WTC11 (cell line): ENCODE data around the gene RFC4. TPM values are rescaled to one million over a fixed set of nuclear protein-coding genes. Genes with fewer than 3 reads are reported as not detected.

Experiments used
- ATAC-seq: fragments of 200-7000 bp; cut with Tn5 transposase; 2 replicates; pipeline ENCODE4 v1.10.0; 2021; ENCODE audit warnings: mild to moderate bottlenecking, moderate library complexity
- CTCF ChIA-PET: fragments of 300-600 bp; sonication (Branson Sonifier 250); formaldehyde crosslinking; loops from one replicate; lab custom pipeline; 2021; ENCODE audit warnings: antibody characterized with exemption; lab: Charles Lee
- POLR2A ChIA-PET: fragments of 350-600 bp; sonication (Branson Sonifier 250); formaldehyde crosslinking; loops from one replicate; lab custom pipeline; 2021; ENCODE audit warnings: antibody characterized with exemption; lab: Charles Lee
- DNase-seq: peaks from one replicate; pipeline ENCODE4 v3.0.0; 2021; ENCODE audit warnings: low spot score
- H3K27ac Mint-ChIP-seq: 2 replicates; pipeline ENCODE4 v1.8.0; 2021; ENCODE audit warnings: mixed read lengths
- H3K27me3 Mint-ChIP-seq: 2 replicates; pipeline ENCODE4 v1.8.0; 2021; ENCODE audit warnings: low read depth, mild to moderate bottlenecking, moderate library complexity, mixed read lengths
- H3K36me3 Mint-ChIP-seq: 2 replicates; pipeline ENCODE4 v1.8.0; 2021; ENCODE audit warnings: mixed read lengths
- H3K4me1 Mint-ChIP-seq: 2 replicates; pipeline ENCODE4 v1.8.0; 2022; ENCODE audit warnings: mixed read lengths
- H3K4me3 Mint-ChIP-seq: 2 replicates; pipeline ENCODE4 v1.8.0; 2021; ENCODE audit warnings: mild to moderate bottlenecking, moderate library complexity, mixed read lengths
- H3K9me3 Mint-ChIP-seq: 2 replicates; pipeline ENCODE4 v1.8.0; 2021; ENCODE audit warnings: mixed read lengths
- ATF1 ChIP-seq: sonication (generic); formaldehyde crosslinking; IDR thresholded peaks from 2 replicates; pipeline ENCODE4 v1.8.1; 2023; ENCODE audit warnings: mild to moderate bottlenecking, moderate library complexity, missing genetic modification reagents
- ATF2 ChIP-seq: sonication (generic); formaldehyde crosslinking; IDR thresholded peaks from 2 replicates; pipeline ENCODE4 v1.8.1; 2022; ENCODE audit warnings: low read depth, missing genetic modification reagents, borderline replicate concordance
- CBFB ChIP-seq: sonication (generic); formaldehyde crosslinking; IDR thresholded peaks from 2 replicates; pipeline ENCODE4 v1.8.1; 2022; ENCODE audit warnings: mild to moderate bottlenecking, low read depth, missing genetic modification reagents
- CREM ChIP-seq: sonication (generic); formaldehyde crosslinking; IDR thresholded peaks from 2 replicates; pipeline ENCODE4 v1.8.1; 2022; ENCODE audit warnings: mild to moderate bottlenecking, missing genetic modification reagents, moderate library complexity
- EMX1 ChIP-seq: fragments of 250-450 bp; sonication (Bioruptor Pico); IDR thresholded peaks from 2 replicates; pipeline ENCODE4 v1.8.0; 2021; ENCODE audit warnings: mild to moderate bottlenecking
- ERG ChIP-seq: fragments of 250-450 bp; sonication (Bioruptor Pico); IDR thresholded peaks from 2 replicates; pipeline ENCODE4 v1.8.0; 2021; ENCODE audit warnings: mild to moderate bottlenecking
- ESRRA ChIP-seq: sonication (generic); formaldehyde crosslinking; IDR thresholded peaks from 2 replicates; pipeline ENCODE4 v1.8.1; 2022; ENCODE audit warnings: mild to moderate bottlenecking, missing genetic modification reagents, borderline replicate concordance
- GABPB1 ChIP-seq: sonication (generic); formaldehyde crosslinking; IDR thresholded peaks from 2 replicates; pipeline ENCODE4 v1.8.1; 2023; ENCODE audit warnings: mild to moderate bottlenecking, missing genetic modification reagents
- IRF2 ChIP-seq: sonication (generic); formaldehyde crosslinking; IDR thresholded peaks from 2 replicates; pipeline ENCODE4 v1.8.0; 2022; ENCODE audit warnings: low read depth, missing genetic modification reagents, borderline replicate concordance
- KAT7 ChIP-seq: sonication (generic); formaldehyde crosslinking; IDR thresholded peaks from 2 replicates; pipeline ENCODE4 v1.8.1; 2023; ENCODE audit warnings: missing genetic modification reagents, mild to moderate bottlenecking, borderline replicate concordance
- RORB ChIP-seq: fragments of 250-450 bp; sonication (Bioruptor Pico); IDR thresholded peaks from 2 replicates; pipeline ENCODE4 v1.9.0; 2021; ENCODE audit warnings: mild to moderate bottlenecking
- SMAD4 ChIP-seq: sonication (generic); formaldehyde crosslinking; IDR thresholded peaks from 2 replicates; pipeline ENCODE4 v1.8.0; 2022; ENCODE audit warnings: mild to moderate bottlenecking, missing genetic modification reagents
- ZNF232 ChIP-seq: sonication (generic); formaldehyde crosslinking; IDR thresholded peaks from 2 replicates; pipeline ENCODE4 v1.8.0; 2022; ENCODE audit warnings: mild to moderate bottlenecking, missing genetic modification reagents
- ZNF423 ChIP-seq: fragments of 250-450 bp; sonication (Bioruptor Pico); IDR thresholded peaks from 2 replicates; pipeline ENCODE4 v2.1.2; 2022; ENCODE audit warnings: mild to moderate bottlenecking, moderate library complexity
- total RNA-seq: library from RNA; stranded (reverse); gene quantifications from 3 replicates; pipeline ENCODE4 v1.2.3, GENCODE V29; 2021
- TF ChIP-seq, protein P1 (sequence below): sonication (generic); formaldehyde crosslinking; IDR thresholded peaks from 2 replicates; pipeline ENCODE4 v1.8.1; 2023; ENCODE audit warnings: mild to moderate bottlenecking, missing genetic modification reagents, borderline replicate concordance
- TF ChIP-seq, protein P2 (sequence below): fragments of 250-450 bp; sonication (Bioruptor Pico); IDR thresholded peaks from 2 replicates; pipeline ENCODE4 v1.9.0; 2021; ENCODE audit warnings: mild to moderate bottlenecking
- TF ChIP-seq, protein P3 (sequence below): fragments of 250-450 bp; sonication (Bioruptor Pico); conservative IDR thresholded peaks from 2 replicates; pipeline ENCODE4 v1.9.0; 2021; ENCODE audit warnings: mild to moderate bottlenecking
- TF ChIP-seq, protein P4 (sequence below): sonication (generic); formaldehyde crosslinking; IDR thresholded peaks from 2 replicates; pipeline ENCODE4 v1.8.1; 2022; ENCODE audit warnings: mild to moderate bottlenecking, moderate library complexity, missing genetic modification reagents
- TF ChIP-seq, protein P5 (sequence below): sonication (generic); formaldehyde crosslinking; conservative IDR thresholded peaks from 2 replicates; pipeline ENCODE4 v1.8.1; 2023; ENCODE audit warnings: mild to moderate bottlenecking, low read depth, missing genetic modification reagents, moderate library complexity

RFC4 gene
- total RNA-seq, 1 experiment from 2014 or later: 104 TPM

- ATAC-seq (no peak), DNase-seq (no peak)
- no peaks in the 10 kb centered on the region; the same call in 1 of the 2 replicates for H3K27me3 Mint-ChIP-seq
- H3K4me3 Mint-ChIP-seq: no peak overlapping the region
- TF ChIP-seq ATF1 (no peak), ERG (no peak), SMAD4 (no peak), GABPB1 (CRISPR knock-in tag) (no peak), CREM (CRISPR knock-in tag) (no peak), KAT7 (CRISPR knock-in tag) (no peak), EMX1 (CRISPR knock-in tag) (no peak), ATF2 (no peak), ESRRA (CRISPR knock-in tag) (no peak), IRF2 (no peak), RORB (no peak), CBFB (no peak), ZNF232 (no peak), ZNF423 (CRISPR knock-in tag) (no peak)
- TF ChIP-seq, protein P1, sequence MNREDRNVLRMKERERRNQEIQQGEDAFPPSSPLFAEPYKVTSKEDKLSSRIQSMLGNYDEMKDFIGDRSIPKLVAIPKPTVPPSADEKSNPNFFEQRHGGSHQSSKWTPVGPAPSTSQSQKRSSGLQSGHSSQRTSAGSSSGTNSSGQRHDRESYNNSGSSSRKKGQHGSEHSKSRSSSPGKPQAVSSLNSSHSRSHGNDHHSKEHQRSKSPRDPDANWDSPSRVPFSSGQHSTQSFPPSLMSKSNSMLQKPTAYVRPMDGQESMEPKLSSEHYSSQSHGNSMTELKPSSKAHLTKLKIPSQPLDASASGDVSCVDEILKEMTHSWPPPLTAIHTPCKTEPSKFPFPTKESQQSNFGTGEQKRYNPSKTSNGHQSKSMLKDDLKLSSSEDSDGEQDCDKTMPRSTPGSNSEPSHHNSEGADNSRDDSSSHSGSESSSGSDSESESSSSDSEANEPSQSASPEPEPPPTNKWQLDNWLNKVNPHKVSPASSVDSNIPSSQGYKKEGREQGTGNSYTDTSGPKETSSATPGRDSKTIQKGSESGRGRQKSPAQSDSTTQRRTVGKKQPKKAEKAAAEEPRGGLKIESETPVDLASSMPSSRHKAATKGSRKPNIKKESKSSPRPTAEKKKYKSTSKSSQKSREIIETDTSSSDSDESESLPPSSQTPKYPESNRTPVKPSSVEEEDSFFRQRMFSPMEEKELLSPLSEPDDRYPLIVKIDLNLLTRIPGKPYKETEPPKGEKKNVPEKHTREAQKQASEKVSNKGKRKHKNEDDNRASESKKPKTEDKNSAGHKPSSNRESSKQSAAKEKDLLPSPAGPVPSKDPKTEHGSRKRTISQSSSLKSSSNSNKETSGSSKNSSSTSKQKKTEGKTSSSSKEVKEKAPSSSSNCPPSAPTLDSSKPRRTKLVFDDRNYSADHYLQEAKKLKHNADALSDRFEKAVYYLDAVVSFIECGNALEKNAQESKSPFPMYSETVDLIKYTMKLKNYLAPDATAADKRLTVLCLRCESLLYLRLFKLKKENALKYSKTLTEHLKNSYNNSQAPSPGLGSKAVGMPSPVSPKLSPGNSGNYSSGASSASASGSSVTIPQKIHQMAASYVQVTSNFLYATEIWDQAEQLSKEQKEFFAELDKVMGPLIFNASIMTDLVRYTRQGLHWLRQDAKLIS: no peak
- TF ChIP-seq, protein P2, sequence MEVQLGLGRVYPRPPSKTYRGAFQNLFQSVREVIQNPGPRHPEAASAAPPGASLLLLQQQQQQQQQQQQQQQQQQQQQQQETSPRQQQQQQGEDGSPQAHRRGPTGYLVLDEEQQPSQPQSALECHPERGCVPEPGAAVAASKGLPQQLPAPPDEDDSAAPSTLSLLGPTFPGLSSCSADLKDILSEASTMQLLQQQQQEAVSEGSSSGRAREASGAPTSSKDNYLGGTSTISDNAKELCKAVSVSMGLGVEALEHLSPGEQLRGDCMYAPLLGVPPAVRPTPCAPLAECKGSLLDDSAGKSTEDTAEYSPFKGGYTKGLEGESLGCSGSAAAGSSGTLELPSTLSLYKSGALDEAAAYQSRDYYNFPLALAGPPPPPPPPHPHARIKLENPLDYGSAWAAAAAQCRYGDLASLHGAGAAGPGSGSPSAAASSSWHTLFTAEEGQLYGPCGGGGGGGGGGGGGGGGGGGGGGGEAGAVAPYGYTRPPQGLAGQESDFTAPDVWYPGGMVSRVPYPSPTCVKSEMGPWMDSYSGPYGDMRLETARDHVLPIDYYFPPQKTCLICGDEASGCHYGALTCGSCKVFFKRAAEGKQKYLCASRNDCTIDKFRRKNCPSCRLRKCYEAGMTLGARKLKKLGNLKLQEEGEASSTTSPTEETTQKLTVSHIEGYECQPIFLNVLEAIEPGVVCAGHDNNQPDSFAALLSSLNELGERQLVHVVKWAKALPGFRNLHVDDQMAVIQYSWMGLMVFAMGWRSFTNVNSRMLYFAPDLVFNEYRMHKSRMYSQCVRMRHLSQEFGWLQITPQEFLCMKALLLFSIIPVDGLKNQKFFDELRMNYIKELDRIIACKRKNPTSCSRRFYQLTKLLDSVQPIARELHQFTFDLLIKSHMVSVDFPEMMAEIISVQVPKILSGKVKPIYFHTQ: no peak
- TF ChIP-seq, protein P3, sequence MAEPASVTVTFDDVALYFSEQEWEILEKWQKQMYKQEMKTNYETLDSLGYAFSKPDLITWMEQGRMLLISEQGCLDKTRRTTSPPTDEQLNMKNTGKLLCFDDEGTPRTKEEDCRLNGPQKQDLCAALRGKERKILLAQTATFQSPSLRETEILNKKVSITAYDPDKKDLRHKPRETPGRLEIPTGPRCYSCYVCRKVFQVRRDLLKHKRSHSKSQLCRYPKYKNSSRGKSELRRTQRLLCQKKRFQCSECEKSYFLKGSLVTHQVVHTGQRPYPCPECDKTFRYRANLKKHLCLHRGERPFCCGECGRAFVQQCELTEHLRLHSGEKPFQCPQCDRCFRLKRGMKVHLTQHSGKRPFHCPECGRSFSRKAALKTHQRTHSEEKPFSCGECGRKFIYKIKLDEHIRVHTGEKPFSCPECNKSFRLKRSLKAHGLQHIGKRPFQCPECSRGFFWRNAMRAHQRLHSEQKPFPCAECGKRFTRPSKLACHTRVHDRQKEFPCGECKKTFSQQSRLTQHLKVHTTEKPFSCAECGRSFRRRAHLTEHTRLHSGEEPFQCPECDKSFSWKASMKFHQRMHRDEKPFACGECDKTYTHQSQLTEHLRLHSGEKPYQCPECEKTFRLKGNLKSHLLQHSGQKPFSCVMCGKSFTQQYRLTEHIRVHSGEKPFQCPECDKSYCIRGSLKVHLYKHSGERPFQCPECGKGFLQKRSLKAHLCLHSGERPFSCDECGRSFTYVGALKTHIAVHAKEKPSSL (CRISPR knock-in tag): no peak
- TF ChIP-seq, protein P4, sequence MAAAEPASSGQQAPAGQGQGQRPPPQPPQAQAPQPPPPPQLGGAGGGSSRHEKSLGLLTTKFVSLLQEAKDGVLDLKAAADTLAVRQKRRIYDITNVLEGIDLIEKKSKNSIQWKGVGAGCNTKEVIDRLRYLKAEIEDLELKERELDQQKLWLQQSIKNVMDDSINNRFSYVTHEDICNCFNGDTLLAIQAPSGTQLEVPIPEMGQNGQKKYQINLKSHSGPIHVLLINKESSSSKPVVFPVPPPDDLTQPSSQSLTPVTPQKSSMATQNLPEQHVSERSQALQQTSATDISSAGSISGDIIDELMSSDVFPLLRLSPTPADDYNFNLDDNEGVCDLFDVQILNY (CRISPR knock-in tag): no peak
- TF ChIP-seq, protein P5, sequence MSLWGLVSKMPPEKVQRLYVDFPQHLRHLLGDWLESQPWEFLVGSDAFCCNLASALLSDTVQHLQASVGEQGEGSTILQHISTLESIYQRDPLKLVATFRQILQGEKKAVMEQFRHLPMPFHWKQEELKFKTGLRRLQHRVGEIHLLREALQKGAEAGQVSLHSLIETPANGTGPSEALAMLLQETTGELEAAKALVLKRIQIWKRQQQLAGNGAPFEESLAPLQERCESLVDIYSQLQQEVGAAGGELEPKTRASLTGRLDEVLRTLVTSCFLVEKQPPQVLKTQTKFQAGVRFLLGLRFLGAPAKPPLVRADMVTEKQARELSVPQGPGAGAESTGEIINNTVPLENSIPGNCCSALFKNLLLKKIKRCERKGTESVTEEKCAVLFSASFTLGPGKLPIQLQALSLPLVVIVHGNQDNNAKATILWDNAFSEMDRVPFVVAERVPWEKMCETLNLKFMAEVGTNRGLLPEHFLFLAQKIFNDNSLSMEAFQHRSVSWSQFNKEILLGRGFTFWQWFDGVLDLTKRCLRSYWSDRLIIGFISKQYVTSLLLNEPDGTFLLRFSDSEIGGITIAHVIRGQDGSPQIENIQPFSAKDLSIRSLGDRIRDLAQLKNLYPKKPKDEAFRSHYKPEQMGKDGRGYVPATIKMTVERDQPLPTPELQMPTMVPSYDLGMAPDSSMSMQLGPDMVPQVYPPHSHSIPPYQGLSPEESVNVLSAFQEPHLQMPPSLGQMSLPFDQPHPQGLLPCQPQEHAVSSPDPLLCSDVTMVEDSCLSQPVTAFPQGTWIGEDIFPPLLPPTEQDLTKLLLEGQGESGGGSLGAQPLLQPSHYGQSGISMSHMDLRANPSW: no peak
- CTCF ChIA-PET: interaction anchor here (2.1 kb wide), 1 partner anchor 146 kb away, joined by 7 read pairs; no protein-coding TSS in a partner anchor
- H3K27ac Mint-ChIP-seq: no peak overlapping the region
- H3K4me1 Mint-ChIP-seq: peaks cover 12% of the 10 kb centered on the region
- H3K36me3 Mint-ChIP-seq: peaks cover 3% of the 10 kb centered on the region
- peaks cover 4% of the 10 kb centered on the region; the same call in 1 of the 2 replicates for H3K9me3 Mint-ChIP-seq
- POLR2A ChIA-PET: no interaction called here
Measured at GRCh38 chr3:186760141-186760833, 46.0 kb downstream of the RFC4 start.
